HEK293 (cell line): ENCODE results near the gene GGTLC2.
"Not testable (repeated sequence)": the region's sequence is repeated elsewhere in the genome, so short reads cannot be mapped to it uniquely, and the experiment has no call there.

Experiments used
- CTCF ChIA-PET: fragments of 350-600 bp; formaldehyde crosslinking; extraction: SDS; loops from one replicate; lab custom pipeline; 2021; ENCODE audit warnings: antibody characterized with exemption; lab: Yijun Ruan, JAX
- POLR2A ChIA-PET: fragments of 300-600 bp; formaldehyde crosslinking; extraction: SDS; loops from one replicate; lab custom pipeline; 2020; ENCODE audit warnings: antibody characterized with exemption, inconsistent platforms; lab: Yijun Ruan, JAX
- H3K27ac ChIP-seq: fragments of 200-500 bp; sonication (Bioruptor generic); 2 replicates; pipeline ENCODE4 v1.5.1; 2014; ENCODE audit warnings: low read depth, low read length, control low read depth, inconsistent platforms; ENCODE audit errors: extremely low read depth
- H3K36me3 ChIP-seq, 2 experiments: fragments of 200-500 bp in 1 of 2; sonication (Bioruptor generic) in 1 of 2; 1 replicate in 1 of 2; 2 replicates in 1 of 2; pipeline ENCODE4 v1.5.1; 2014 to 2017; ENCODE audit warnings: inconsistent platforms in 2 of 2, low read length in 2 of 2; ENCODE audit not compliant: control insufficient read depth in 2 of 2, insufficient read depth in 1 of 2
- H3K4me1 ChIP-seq: fragments of 200-500 bp; sonication (Bioruptor generic); 2 replicates; pipeline ENCODE4 v1.5.1; 2014; ENCODE audit warnings: mild to moderate bottlenecking, low read length, inconsistent platforms; ENCODE audit not compliant: control insufficient read depth, insufficient read depth
- H3K4me3 ChIP-seq: 2 replicates; pipeline ENCODE4 v1.5.1; 2011; ENCODE audit warnings: low read depth, mild to moderate bottlenecking, control low read depth, low read length, moderate library complexity
- H3K9me3 ChIP-seq: fragments of 200-500 bp; sonication (Bioruptor generic); 2 replicates; pipeline ENCODE4 v1.5.1; 2014; ENCODE audit warnings: low read depth, low read length, inconsistent platforms; ENCODE audit not compliant: control insufficient read depth, insufficient read depth
- KLF7 ChIP-seq: fragments of 450-650 bp; formaldehyde crosslinking; IDR thresholded peaks from 2 replicates; pipeline ENCODE4 v1.5.1; 2016; ENCODE audit warnings: missing biosample characterization, missing genetic modification characterization, borderline replicate concordance
- SCRT1 ChIP-seq: fragments of 450-650 bp; formaldehyde crosslinking; IDR thresholded peaks from 2 replicates; pipeline ENCODE4 v1.5.1; 2016; ENCODE audit warnings: missing biosample characterization, missing genetic modification characterization, borderline replicate concordance
- SCRT2 ChIP-seq: fragments of 450-650 bp; formaldehyde crosslinking; IDR thresholded peaks from 2 replicates; pipeline ENCODE4 v1.5.1; 2016; ENCODE audit warnings: missing biosample characterization, missing genetic modification characterization
- ZEB2 ChIP-seq: fragments of 450-650 bp; formaldehyde crosslinking; IDR thresholded peaks from 2 replicates; pipeline ENCODE4 v1.5.1; 2016; ENCODE audit warnings: missing biosample characterization, missing genetic modification characterization
- ZNF140 ChIP-seq: fragments of 450-650 bp; formaldehyde crosslinking; IDR thresholded peaks from 2 replicates; pipeline ENCODE4 v1.5.1; 2016; ENCODE audit warnings: missing biosample characterization, missing genetic modification characterization
- ZNF174 ChIP-seq: fragments of 450-650 bp; formaldehyde crosslinking; IDR thresholded peaks from 2 replicates; pipeline ENCODE4 v1.5.0; 2017; ENCODE audit warnings: missing biosample characterization, mild to moderate bottlenecking, missing genetic modification characterization
- ZNF175 ChIP-seq: fragments of 450-650 bp; formaldehyde crosslinking; IDR thresholded peaks from 2 replicates; pipeline ENCODE4 v1.5.1; 2016; ENCODE audit warnings: missing biosample characterization, missing genetic modification characterization
- ZNF335 ChIP-seq: fragments of 450-650 bp; formaldehyde crosslinking; conservative IDR thresholded peaks from 2 replicates; pipeline ENCODE4 v1.5.1; 2016; ENCODE audit warnings: missing biosample characterization, missing genetic modification characterization
- ZNF341 ChIP-seq: fragments of 450-650 bp; formaldehyde crosslinking; IDR thresholded peaks from 2 replicates; pipeline ENCODE4; 2016; ENCODE audit warnings: low read depth, missing biosample characterization, missing genetic modification characterization
- ZNF354C ChIP-seq: fragments of 450-650 bp; formaldehyde crosslinking; IDR thresholded peaks from 2 replicates; pipeline ENCODE4 v1.5.1; 2016; ENCODE audit warnings: missing biosample characterization, missing genetic modification characterization, low read depth, borderline replicate concordance
- ZNF416 ChIP-seq: fragments of 450-650 bp; formaldehyde crosslinking; IDR thresholded peaks from 2 replicates; pipeline ENCODE4 v1.5.1; 2016; ENCODE audit warnings: missing biosample characterization, missing genetic modification characterization
- ZNF560 ChIP-seq: fragments of 450-650 bp; formaldehyde crosslinking; IDR thresholded peaks from 2 replicates; pipeline ENCODE4 v1.5.1; 2017; ENCODE audit warnings: missing biosample characterization, missing genetic modification characterization, borderline replicate concordance
- ZNF664 ChIP-seq: fragments of 450-650 bp; formaldehyde crosslinking; IDR thresholded peaks from 2 replicates; pipeline ENCODE4 v1.5.1; 2016; ENCODE audit warnings: missing biosample characterization, missing genetic modification characterization
- ZNF791 ChIP-seq: fragments of 450-650 bp; formaldehyde crosslinking; IDR thresholded peaks from 2 replicates; pipeline ENCODE4 v1.5.1; 2016; ENCODE audit warnings: missing biosample characterization, missing genetic modification characterization
- ZNF792 ChIP-seq: fragments of 450-650 bp; formaldehyde crosslinking; IDR thresholded peaks from 2 replicates; pipeline ENCODE4 v1.5.1; 2016; ENCODE audit warnings: missing biosample characterization, missing genetic modification characterization
- TF ChIP-seq, protein P1 (sequence below): fragments of 450-650 bp; formaldehyde crosslinking; optimal IDR thresholded peaks from 2 replicates; pipeline ENCODE3; 2016; ENCODE audit warnings: missing biosample characterization, mild to moderate bottlenecking, missing genetic modification characterization
- TF ChIP-seq, protein P2 (sequence below): fragments of 450-650 bp; formaldehyde crosslinking; IDR thresholded peaks from 2 replicates; pipeline ENCODE4 v1.5.1; 2016; ENCODE audit warnings: missing biosample characterization, missing genetic modification characterization
- TF ChIP-seq, protein P3 (sequence below): fragments of 450-650 bp; formaldehyde crosslinking; IDR thresholded peaks from 2 replicates; pipeline ENCODE4 v1.5.1; 2016; ENCODE audit warnings: missing biosample characterization, missing genetic modification characterization, borderline replicate concordance
- TF ChIP-seq, protein P4 (sequence below): fragments of 450-650 bp; formaldehyde crosslinking; IDR thresholded peaks from 2 replicates; pipeline ENCODE4 v1.5.1; 2016; ENCODE audit warnings: missing biosample characterization, missing genetic modification characterization, low read depth
- TF ChIP-seq, protein P5 (sequence below): fragments of 450-650 bp; formaldehyde crosslinking; IDR thresholded peaks from 2 replicates; pipeline ENCODE4 v1.5.1; 2016; ENCODE audit warnings: missing biosample characterization, missing genetic modification characterization

GGTLC2 gene

DNA sequence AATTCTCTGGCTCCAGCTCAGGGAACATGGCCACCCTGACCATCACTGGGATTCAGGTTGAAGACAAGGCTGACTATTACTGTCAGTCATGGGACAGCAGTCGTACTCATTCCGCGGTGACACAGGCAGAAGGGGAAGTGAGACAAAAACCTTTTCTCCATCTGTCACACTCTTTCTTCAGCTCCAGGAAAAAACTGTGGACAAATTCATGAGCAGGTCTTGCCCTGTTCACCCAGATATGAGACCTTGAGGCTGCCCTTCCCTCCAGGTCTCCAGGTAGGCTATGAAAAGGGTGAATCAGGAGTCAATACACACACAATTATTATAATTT lies 39.4 kb upstream of the GGTLC2 start:
- Histone ChIP-seq H3K27ac (no peak overlapping the region), H3K36me3 (no peaks in the 10 kb centered on the region), H3K9me3 (no peaks in the 10 kb centered on the region), H3K4me1 (no peaks in the 10 kb centered on the region), H3K4me3 (no peak overlapping the region)
- ChIA-PET POLR2A (no interaction called here), CTCF (interaction anchor here (0.5 to 1.7 kb wide), 10 partner anchors 11 to 279 kb away, joined by 3 to 7 read pairs (median 4); no protein-coding TSS in a partner anchor)
- TF ChIP-seq ZNF354C (tag by site-specific recombination): no peak
- TF ChIP-seq ZEB2 (tag by site-specific recombination): no peak
- no peak for TF ChIP-seq ZNF140 (tag by site-specific recombination)
- no peak for TF ChIP-seq ZNF560 (tag by site-specific recombination)
- TF ChIP-seq, protein P1, sequence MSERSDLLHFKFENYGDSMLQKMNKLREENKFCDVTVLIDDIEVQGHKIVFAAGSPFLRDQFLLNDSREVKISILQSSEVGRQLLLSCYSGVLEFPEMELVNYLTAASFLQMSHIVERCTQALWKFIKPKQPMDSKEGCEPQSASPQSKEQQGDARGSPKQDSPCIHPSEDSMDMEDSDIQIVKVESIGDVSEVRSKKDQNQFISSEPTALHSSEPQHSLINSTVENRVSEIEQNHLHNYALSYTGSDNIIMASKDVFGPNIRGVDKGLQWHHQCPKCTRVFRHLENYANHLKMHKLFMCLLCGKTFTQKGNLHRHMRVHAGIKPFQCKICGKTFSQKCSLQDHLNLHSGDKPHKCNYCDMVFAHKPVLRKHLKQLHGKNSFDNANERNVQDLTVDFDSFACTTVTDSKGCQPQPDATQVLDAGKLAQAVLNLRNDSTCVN (tag by site-specific recombination): no peak
- TF ChIP-seq ZNF341 (tag by site-specific recombination): no peak
- TF ChIP-seq ZNF416 (tag by site-specific recombination): no peak
- TF ChIP-seq ZNF175: no peak
- TF ChIP-seq ZNF791 (tag by site-specific recombination): no peak
- TF ChIP-seq, protein P2, sequence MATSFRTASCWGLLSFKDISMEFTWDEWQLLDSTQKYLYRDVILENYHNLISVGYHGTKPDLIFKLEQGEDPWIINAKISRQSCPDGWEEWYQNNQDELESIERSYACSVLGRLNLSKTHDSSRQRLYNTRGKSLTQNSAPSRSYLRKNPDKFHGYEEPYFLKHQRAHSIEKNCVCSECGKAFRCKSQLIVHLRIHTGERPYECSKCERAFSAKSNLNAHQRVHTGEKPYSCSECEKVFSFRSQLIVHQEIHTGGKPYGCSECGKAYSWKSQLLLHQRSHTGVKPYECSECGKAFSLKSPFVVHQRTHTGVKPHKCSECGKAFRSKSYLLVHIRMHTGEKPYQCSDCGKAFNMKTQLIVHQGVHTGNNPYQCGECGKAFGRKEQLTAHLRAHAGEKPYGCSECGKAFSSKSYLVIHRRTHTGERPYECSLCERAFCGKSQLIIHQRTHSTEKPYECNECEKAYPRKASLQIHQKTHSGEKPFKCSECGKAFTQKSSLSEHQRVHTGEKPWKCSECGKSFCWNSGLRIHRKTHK (tag by site-specific recombination): no peak
- no peak for TF ChIP-seq ZNF664
- TF ChIP-seq, protein P3, sequence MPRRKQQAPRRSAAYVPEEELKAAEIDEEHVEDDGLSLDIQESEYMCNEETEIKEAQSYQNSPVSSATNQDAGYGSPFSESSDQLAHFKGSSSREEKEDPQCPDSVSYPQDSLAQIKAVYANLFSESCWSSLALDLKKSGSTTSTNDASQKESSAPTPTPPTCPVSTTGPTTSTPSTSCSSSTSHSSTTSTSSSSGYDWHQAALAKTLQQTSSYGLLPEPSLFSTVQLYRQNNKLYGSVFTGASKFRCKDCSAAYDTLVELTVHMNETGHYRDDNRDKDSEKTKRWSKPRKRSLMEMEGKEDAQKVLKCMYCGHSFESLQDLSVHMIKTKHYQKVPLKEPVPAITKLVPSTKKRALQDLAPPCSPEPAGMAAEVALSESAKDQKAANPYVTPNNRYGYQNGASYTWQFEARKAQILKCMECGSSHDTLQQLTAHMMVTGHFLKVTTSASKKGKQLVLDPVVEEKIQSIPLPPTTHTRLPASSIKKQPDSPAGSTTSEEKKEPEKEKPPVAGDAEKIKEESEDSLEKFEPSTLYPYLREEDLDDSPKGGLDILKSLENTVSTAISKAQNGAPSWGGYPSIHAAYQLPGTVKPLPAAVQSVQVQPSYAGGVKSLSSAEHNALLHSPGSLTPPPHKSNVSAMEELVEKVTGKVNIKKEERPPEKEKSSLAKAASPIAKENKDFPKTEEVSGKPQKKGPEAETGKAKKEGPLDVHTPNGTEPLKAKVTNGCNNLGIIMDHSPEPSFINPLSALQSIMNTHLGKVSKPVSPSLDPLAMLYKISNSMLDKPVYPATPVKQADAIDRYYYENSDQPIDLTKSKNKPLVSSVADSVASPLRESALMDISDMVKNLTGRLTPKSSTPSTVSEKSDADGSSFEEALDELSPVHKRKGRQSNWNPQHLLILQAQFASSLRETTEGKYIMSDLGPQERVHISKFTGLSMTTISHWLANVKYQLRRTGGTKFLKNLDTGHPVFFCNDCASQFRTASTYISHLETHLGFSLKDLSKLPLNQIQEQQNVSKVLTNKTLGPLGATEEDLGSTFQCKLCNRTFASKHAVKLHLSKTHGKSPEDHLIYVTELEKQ: no peak

DNA sequence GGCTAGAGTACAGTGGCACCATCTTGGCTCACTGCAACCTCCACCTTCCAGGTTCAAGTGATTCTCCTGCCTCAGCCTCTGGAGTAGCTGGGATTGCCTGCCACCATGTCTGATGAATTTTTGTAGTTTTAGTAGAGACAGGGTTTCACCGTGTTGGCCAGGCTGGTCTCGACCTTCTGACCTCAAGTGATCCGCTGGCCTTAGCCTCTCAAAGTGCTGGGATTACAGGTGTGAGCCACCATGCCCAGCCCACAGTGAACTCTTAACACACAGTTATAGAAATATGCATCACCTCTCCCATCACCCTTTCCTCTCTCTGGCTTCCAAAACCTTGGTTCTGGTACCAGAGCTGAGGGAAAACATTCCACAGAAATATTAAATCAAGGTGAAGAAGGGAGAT lies 36.4 kb upstream of the GGTLC2 start:
- H3K36me3 ChIP-seq, H3K4me1 ChIP-seq, H3K9me3 ChIP-seq, POLR2A ChIA-PET, H3K27ac ChIP-seq, H3K4me3 ChIP-seq: not testable (repeated sequence)
- CTCF ChIA-PET: interaction anchor here (0.6 to 0.9 kb wide), 2 partner anchors 32 to 162 kb away, joined by 3 to 5 read pairs; no protein-coding TSS in a partner anchor

DNA sequence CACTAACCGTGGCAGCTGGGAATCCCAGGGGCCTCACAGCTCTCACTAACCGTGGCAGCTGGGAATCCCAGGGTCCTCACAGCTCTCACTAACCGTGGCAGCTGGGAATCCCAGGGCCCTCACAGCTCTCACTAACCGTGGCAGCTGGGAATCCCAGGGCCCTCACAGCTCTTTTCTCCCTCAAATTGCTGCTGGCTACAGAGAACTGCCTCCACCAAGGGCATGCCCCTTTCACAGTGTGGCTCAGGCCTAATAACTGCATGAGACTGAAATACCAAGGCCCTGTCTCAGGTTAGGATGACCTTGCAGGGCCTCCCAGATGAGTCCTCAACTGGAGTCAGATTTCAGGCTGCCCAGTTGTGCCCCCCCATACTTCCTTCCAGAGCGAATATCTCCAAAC lies 35.1 kb upstream of the GGTLC2 start:
- ChIA-PET POLR2A (no interaction called here), CTCF (interaction anchor here (0.6 to 1.1 kb wide), 3 partner anchors 22 to 253 kb away, joined by 3 read pairs; no protein-coding TSS in a partner anchor)
- H3K36me3 ChIP-seq: no peaks in the 10 kb centered on the region
- no peak overlapping the region for H3K4me3 ChIP-seq
- no peak overlapping the region for H3K27ac ChIP-seq
- no peaks in the 10 kb centered on the region for H3K4me1 ChIP-seq
- H3K9me3 ChIP-seq: no peaks in the 10 kb centered on the region
- no peak for TF ChIP-seq ZNF335 (tag by site-specific recombination)
- no peak for TF ChIP-seq ZNF174 (tag by site-specific recombination)
- no peak for TF ChIP-seq ZNF175
- no peak for TF ChIP-seq ZNF792 (tag by site-specific recombination)
- TF ChIP-seq, protein P4, sequence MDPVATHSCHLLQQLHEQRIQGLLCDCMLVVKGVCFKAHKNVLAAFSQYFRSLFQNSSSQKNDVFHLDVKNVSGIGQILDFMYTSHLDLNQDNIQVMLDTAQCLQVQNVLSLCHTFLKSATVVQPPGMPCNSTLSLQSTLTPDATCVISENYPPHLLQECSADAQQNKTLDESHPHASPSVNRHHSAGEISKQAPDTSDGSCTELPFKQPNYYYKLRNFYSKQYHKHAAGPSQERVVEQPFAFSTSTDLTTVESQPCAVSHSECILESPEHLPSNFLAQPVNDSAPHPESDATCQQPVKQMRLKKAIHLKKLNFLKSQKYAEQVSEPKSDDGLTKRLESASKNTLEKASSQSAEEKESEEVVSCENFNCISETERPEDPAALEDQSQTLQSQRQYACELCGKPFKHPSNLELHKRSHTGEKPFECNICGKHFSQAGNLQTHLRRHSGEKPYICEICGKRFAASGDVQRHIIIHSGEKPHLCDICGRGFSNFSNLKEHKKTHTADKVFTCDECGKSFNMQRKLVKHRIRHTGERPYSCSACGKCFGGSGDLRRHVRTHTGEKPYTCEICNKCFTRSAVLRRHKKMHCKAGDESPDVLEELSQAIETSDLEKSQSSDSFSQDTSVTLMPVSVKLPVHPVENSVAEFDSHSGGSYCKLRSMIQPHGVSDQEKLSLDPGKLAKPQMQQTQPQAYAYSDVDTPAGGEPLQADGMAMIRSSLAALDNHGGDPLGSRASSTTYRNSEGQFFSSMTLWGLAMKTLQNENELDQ (tag by site-specific recombination): no peak
- no peak for TF ChIP-seq SCRT2 (tag by site-specific recombination)
- TF ChIP-seq, protein P5, sequence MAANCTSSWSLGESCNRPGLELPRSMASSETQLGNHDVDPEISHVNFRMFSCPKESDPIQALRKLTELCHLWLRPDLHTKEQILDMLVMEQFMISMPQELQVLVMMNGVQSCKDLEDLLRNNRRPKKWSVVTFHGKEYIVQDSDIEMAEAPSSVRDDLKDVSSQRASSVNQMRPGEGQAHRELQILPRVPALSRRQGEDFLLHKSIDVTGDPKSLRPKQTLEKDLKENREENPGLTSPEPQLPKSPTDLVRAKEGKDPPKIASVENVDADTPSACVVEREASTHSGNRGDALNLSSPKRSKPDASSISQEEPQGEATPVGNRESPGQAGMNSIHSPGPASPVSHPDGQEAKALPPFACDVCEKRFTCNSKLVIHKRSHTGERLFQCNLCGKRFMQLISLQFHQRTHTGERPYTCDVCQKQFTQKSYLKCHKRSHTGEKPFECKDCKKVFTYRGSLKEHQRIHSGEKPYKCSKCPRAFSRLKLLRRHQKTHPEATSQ (tag by site-specific recombination): no peak
- no peak for TF ChIP-seq KLF7
- TF ChIP-seq SCRT1 (tag by site-specific recombination): no peak
- TF ChIP-seq, all 188 proteins: peak for 0
